GM12874 (cell line): ENCODE data around the gene BAD.

Source experiments
- CTCF ChIP-seq: IDR thresholded peaks from 2 replicates; pipeline ENCODE4 v1.5.1; 2011; ENCODE audit warnings: low read depth, mild to moderate bottlenecking, control low read depth, low read length, moderate library complexity; ENCODE audit not compliant: insufficient read depth

BAD gene

DNA sequence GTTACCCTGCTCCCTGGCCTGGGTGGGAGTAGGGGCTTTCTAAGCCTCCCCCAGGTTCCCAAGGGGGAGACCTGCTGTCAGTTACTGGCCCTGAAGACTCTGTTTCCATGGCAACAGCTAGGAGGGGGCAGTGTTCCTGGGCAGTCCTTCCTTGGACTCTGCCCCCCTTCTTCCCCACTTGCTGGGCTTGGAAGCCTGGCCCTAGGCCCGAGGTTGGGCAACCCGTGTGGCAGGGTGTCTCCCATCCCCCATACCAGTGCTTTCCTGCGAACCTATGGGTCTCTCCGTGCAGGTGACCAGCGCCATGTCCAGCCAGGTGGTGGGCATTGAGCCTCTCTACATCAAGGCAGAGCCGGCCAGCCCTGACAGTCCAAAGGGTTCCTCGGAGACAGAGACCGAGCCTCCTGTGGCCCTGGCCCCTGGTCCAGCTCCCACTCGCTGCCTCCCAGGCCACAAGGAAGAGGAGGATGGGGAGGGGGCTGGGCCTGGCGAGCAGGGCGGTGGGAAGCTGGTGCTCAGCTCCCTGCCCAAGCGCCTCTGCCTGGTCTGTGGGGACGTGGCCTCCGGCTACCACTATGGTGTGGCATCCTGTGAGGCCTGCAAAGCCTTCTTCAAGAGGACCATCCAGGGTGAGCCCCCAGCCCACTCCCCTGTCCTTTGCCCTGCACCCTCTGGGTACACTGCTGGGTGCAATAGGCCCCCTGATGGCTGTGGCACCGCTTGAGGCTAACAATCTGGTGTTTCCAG lies 22.6 kb upstream of the BAD start:
- no peak for TF ChIP-seq CTCF

DNA sequence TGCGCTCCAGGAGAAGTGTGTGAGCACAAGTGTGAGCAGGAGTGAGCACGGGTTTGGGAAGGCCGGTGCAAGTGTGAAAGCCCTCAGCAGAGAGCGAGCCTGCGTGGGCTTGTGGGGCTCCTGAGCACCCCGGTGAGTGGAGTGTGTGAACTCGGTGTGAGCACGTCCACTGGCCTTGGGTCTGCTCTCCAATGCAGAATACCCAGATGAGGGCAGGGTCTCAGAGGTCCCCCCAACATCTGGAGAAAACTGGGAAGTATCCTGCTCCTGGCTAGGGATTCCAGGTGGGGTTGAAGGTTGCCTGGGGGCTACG lies 22.1 kb upstream of the BAD start:
- no peak for TF ChIP-seq CTCF

DNA sequence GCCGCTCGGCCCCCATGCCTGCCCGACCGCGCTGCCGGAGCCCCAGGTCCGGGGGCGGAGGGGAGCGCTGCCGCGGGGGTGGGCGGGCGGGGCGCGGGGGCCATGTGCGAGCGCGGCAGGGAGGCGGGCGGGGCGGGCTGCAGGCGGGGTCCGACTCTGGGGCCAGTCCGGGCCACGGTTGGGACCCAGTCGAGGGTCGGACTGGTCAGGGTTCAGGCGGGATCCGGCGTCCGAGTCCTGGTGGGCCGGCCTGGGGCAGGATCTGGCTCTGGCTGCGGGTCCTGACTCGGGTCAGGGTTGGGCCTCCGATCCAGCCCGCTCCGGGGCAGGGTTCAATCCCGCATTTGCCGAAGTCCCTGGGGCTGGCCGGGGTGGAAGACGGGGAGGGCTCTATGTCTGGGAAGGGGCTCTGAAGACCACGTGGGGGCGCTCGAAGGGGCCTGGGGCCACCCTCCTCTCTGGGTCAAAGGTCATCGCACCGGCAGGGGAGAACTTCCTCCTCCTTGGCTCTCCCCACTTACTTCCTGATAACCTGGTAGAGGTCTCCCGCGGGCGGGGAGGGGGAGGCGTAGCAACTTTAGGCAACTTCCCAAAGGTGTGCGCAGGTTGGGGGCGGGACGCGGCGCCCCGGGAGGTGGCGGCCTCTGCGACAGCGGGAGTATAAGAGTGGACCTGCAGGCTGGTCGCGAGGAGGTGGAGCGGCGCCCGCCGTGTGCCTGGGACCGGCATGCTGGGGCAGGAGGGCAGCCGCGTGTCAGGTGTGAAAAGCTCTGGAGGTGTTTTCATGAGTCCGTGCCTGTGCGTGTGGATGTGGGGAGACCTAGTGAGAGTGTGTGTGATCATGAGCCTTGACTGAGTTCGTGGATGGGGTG lies 21.5 kb upstream of the BAD start:
- TF ChIP-seq CTCF = peak; percentile 60

GRCh38 chr11:64305075-64305690 lies 20.7 kb upstream of the BAD start, which contains the start of gene ESRRA:
ESRRA (plus strand) TSS chr11:64305524; CDS start chr11:64307180, 1,656 bp downstream.
- TF ChIP-seq CTCF = no peak

GRCh38 chr11:64304316-64305072 lies 20.0 kb upstream of the BAD start:
- TF ChIP-seq CTCF = peak; percentile 90

- TF ChIP-seq CTCF = no peak
These were observed 19.5 kb upstream of the BAD start for GRCh38 chr11:64304032-64304315.
